K562 (cell line): ENCODE measurements around the gene LRRC51. TPM values are rescaled to one million over a fixed set of nuclear protein-coding genes. Genes with fewer than 3 reads are reported as not detected.

Source experiments
- ATF1 ChIP-seq, 2 experiments: fragments of 450-650 bp in 1 of 2; IDR thresholded peaks; 2 replicates each; pipeline ENCODE4 v1.6.1; 2016; ENCODE audit warnings: missing compliant biosample characterization in 1 of 2, missing genetic modification characterization in 1 of 2
- BRD9 ChIP-seq: fragments of 450-650 bp; IDR thresholded peaks from 2 replicates; pipeline ENCODE4 v1.6.1; 2018; ENCODE audit warnings: low read depth; ENCODE audit not compliant: partially characterized antibody
- CBFB ChIP-seq: sonication (generic); formaldehyde crosslinking; IDR thresholded peaks from 2 replicates; pipeline ENCODE4 v1.4.0; 2020; ENCODE audit warnings: mild to moderate bottlenecking, missing genetic modification reagents
- CEBPB ChIP-seq: fragments of 450-650 bp; IDR thresholded peaks from 2 replicates; pipeline ENCODE4 v1.6.1; 2016; ENCODE audit warnings: missing genetic modification characterization, missing compliant biosample characterization
- FOXM1 ChIP-seq, 2 experiments: fragments of 450-650 bp in 1 of 2; sonication (generic) in 1 of 2; formaldehyde crosslinking in 1 of 2; IDR thresholded peaks; 2 replicates each; pipeline versions ENCODE4 v1.6.1 to v1.9.0; 2017 to 2022; ENCODE audit warnings: low read depth in 2 of 2, mild to moderate bottlenecking in 2 of 2, missing genetic modification reagents in 1 of 2, moderate library complexity in 1 of 2
- GATAD2B ChIP-seq: fragments of 450-650 bp; IDR thresholded peaks from 2 replicates; pipeline ENCODE4 v1.6.1; 2017; ENCODE audit warnings: mild to moderate bottlenecking, borderline replicate concordance
- HDAC1 ChIP-seq, 2 experiments: fragments of 450-650 bp; IDR thresholded peaks; 2 replicates each; pipeline ENCODE4 v1.6.1; 2016 to 2017; ENCODE audit warnings: inconsistent platforms in 1 of 2, mild to moderate bottlenecking in 1 of 2, moderate library complexity in 1 of 2
- ILF3 ChIP-seq: fragments of 450-650 bp; IDR thresholded peaks from 2 replicates; pipeline ENCODE4 v1.6.1; 2018; ENCODE audit warnings: antibody characterized with exemption, mild to moderate bottlenecking, moderate library complexity, borderline replicate concordance
- IRF2 ChIP-seq: sonication (generic); formaldehyde crosslinking; IDR thresholded peaks from 2 replicates; pipeline ENCODE4 v1.8.1; 2022; ENCODE audit warnings: mild to moderate bottlenecking, missing genetic modification reagents
- JUND ChIP-seq, 2 experiments: IDR thresholded peaks; 2 replicates in 1 of 2; 3 replicates in 1 of 2; pipeline ENCODE4 v1.6.1; 2011; ENCODE audit warnings: borderline replicate concordance in 2 of 2, low read depth in 2 of 2, low read length in 2 of 2, improper control_type of control experiment in 1 of 2, missing biosample characterization in 1 of 2, missing genetic modification characterization in 1 of 2, missing genetic modification reagents in 1 of 2
- MBD2 ChIP-seq: sonication (generic); IDR thresholded peaks from 2 replicates; pipeline ENCODE4 v1.6.1; 2016; ENCODE audit warnings: low read depth, borderline replicate concordance
- NCOA2 ChIP-seq, 2 experiments: fragments of 450-650 bp; IDR thresholded peaks; 2 replicates each; pipeline ENCODE4 v1.6.1; 2018; ENCODE audit warnings: mild to moderate bottlenecking in 2 of 2, moderate library complexity in 1 of 2; ENCODE audit not compliant: partially characterized antibody in 2 of 2
- POLR2B ChIP-seq: fragments of 450-650 bp; IDR thresholded peaks from 2 replicates; pipeline ENCODE4 v1.6.1; 2018; ENCODE audit warnings: low read depth; ENCODE audit not compliant: partially characterized antibody
- RAD51 ChIP-seq: fragments of 450-650 bp; IDR thresholded peaks from 2 replicates; pipeline ENCODE4 v1.7.1; 2016; ENCODE audit warnings: low read depth, mild to moderate bottlenecking, borderline replicate concordance
- RB1 ChIP-seq: fragments of 450-650 bp; IDR thresholded peaks from 2 replicates; pipeline ENCODE4 v1.6.1; 2017; ENCODE audit warnings: low read depth, mild to moderate bottlenecking
- RNF2 ChIP-seq: sonication (generic); IDR thresholded peaks from 2 replicates; pipeline ENCODE4 v1.6.1; 2016
- TARDBP ChIP-seq: fragments of 450-650 bp; IDR thresholded peaks from 2 replicates; pipeline ENCODE4 v1.6.1; 2016
- TRIM24 ChIP-seq, 2 experiments: fragments of 450-650 bp; IDR thresholded peaks; 2 replicates each; pipeline ENCODE4 v1.6.1; 2016
- ZBTB7A ChIP-seq: IDR thresholded peaks from 2 replicates; pipeline ENCODE4 v1.6.1; 2011; ENCODE audit warnings: low read depth, mild to moderate bottlenecking, low read length, moderate library complexity, borderline replicate concordance; ENCODE audit not compliant: control insufficient read depth
- ZFP30 ChIP-seq: fragments of 250-450 bp; sonication (Bioruptor Pico); IDR thresholded peaks from 2 replicates; pipeline ENCODE4 v1.8.0; 2022; ENCODE audit warnings: moderate library complexity, mild to moderate bottlenecking, inconsistent platforms, borderline replicate concordance
- ZKSCAN3 ChIP-seq: fragments of 250-450 bp; sonication (Bioruptor Pico); IDR thresholded peaks from 2 replicates; pipeline ENCODE4 v1.4.0; 2020
- ZNF263 ChIP-seq: sonication (generic); formaldehyde crosslinking; IDR thresholded peaks from 2 replicates; pipeline ENCODE4 v1.8.0; 2022; ENCODE audit warnings: mild to moderate bottlenecking, missing genetic modification reagents, borderline replicate concordance
- ZNF398 ChIP-seq: fragments of 250-450 bp; sonication (Bioruptor Pico); IDR thresholded peaks from 2 replicates; pipeline ENCODE4 v1.8.0; 2021; ENCODE audit warnings: moderate library complexity, mild to moderate bottlenecking, inconsistent platforms
- ZNF561 ChIP-seq: fragments of 450-650 bp; formaldehyde crosslinking; conservative IDR thresholded peaks from 2 replicates; pipeline ENCODE4 v1.4.0; 2020; ENCODE audit warnings: mild to moderate bottlenecking, moderate library complexity
- ZNF699 ChIP-seq: fragments of 250-450 bp; sonication (Bioruptor Pico); IDR thresholded peaks from 2 replicates; pipeline ENCODE4 v1.8.0; 2021; ENCODE audit warnings: mild to moderate bottlenecking, moderate library complexity; ENCODE audit not compliant: insufficient replicate concordance
- ZNF717 ChIP-seq: fragments of 250-450 bp; sonication (Bioruptor Pico); IDR thresholded peaks from 2 replicates; pipeline ENCODE4 v1.5.0; 2021
- ZZZ3 ChIP-seq: fragments of 450-650 bp; IDR thresholded peaks from 2 replicates; pipeline ENCODE4 v1.6.1; 2016; ENCODE audit warnings: antibody characterized with exemption, mild to moderate bottlenecking, moderate library complexity
- polyA plus RNA-seq, 8 experiments: library from polyadenylated mRNA; depleted of rRNA in 4 of 8; stranded (reverse) in 5 of 8; unstranded in 3 of 8; fragments of >200 nt; fragmentation: Nextera tagmentation in 2 of 8; fragmentation: Illumina TruSeq in 1 of 8; extraction: Ambion mirVana in 2 of 8; extraction: Trizol in 1 of 8; gene quantifications; 2 replicates each; pipeline versions ENCODE4 v1.2.1 to v1.2.3, GENCODE V29; 2011 to 2014; ENCODE audit warnings: inconsistent platforms in 1 of 8, missing spikeins in 1 of 8
- total RNA-seq, 7 experiments: library from RNA; depleted of rRNA in 6 of 7; stranded (reverse); fragments of >200 nt in 6 of 7; fragmentation: Illumina TruSeq in 2 of 7; extraction: Trizol in 2 of 7; gene quantifications; 2 replicates each; pipeline versions ENCODE4 v1.2.1 to v1.2.3, GENCODE V29; 2011 to 2021; ENCODE audit warnings: low replicate concordance in 1 of 7

LRRC51 gene
- total and polyA plus RNA-seq, 9 of the 15 experiments (the other 6 are each of a cell fraction or from before 2014, with no cell fraction given), result 4.7 to 10.6 (median 5.6) TPM

GRCh38 chr11:72102946-72103753 lies 22.5 kb downstream of the LRRC51 start, which contains the start of gene LAMTOR1 (continued):
- TF ChIP-seq POLR2B, result peak; percentile 74
- 0 out of 2 replicates have a peak, but pooled peaks have one; percentile 49 for TF ChIP-seq RNF2
- no peak for TF ChIP-seq FOXM1 (IDR thresholded peaks at IDR 0.05; ENCODE audit: low read depth)
- peak; percentile 60; the same call in 1 of the 2 replicates for TF ChIP-seq FOXM1 (CRISPR knock-in tag; IDR thresholded peaks at IDR 0.05; ENCODE audit: low read depth)
- no peak for TF ChIP-seq ZNF699
- peak in 1 of 2 experiments; percentile 57; a peak in 1 of 4 replicates for TF ChIP-seq TRIM24 (IDR thresholded peaks at IDR 0.05)
- no peak for TF ChIP-seq IRF2 (CRISPR knock-in tag)
- no peak for TF ChIP-seq ZNF717 (CRISPR knock-in tag)
- no peak for TF ChIP-seq ZNF398 (CRISPR knock-in tag)
- TF ChIP-seq ZNF561 (CRISPR knock-in tag), result no peak
- TF ChIP-seq ZKSCAN3 (CRISPR knock-in tag), result no peak
- TF ChIP-seq RB1, result peak; percentile 39; the same call in 1 of the 2 replicates
- TF ChIP-seq ATF1 (CRISPR knock-in tag; IDR thresholded peaks at IDR 0.05), result no peak
- peak; percentile 85 for TF ChIP-seq ATF1 (tag; IDR thresholded peaks at IDR 0.05)
- peak; percentile 44; the same call in 1 of the 2 replicates for TF ChIP-seq MBD2
- no peak for TF ChIP-seq ILF3
- TF ChIP-seq RAD51, result peak; percentile 99
- TF ChIP-seq ZFP30, result no peak
- TF ChIP-seq TARDBP, result peak; percentile 43; the same call in 1 of the 2 replicates
- peak; percentile 6; the same call in 1 of the 2 replicates for TF ChIP-seq ZNF263 (CRISPR knock-in tag)
- TF ChIP-seq CBFB (CRISPR knock-in tag), result peak; percentile 80; the same call in 1 of the 2 replicates
- no peak; the same call in 1 of the 2 replicates for TF ChIP-seq ZZZ3
- TF ChIP-seq ZBTB7A, result peak; percentile 62; the same call in 1 of the 2 replicates
- no peak for TF ChIP-seq NCOA2 (IDR thresholded peaks at IDR 0.05; ENCODE audit: partially characterized antibody in 2 of 2)
- peak; percentile 11; the same call in 1 of the 2 replicates for TF ChIP-seq JUND (IDR thresholded peaks at IDR 0.05; ENCODE audit: borderline replicate concordance, low read depth, low read length)
- TF ChIP-seq JUND (tag; IDR thresholded peaks at IDR 0.05; ENCODE audit: borderline replicate concordance, low read depth, low read length), result peak; percentile 47; the same call in 2 of the 3 replicates
- no peak for TF ChIP-seq BRD9
- peak in 1 of 2 experiments; percentile 59; a peak in 1 of 4 replicates for TF ChIP-seq HDAC1 (IDR thresholded peaks at IDR 0.05)
- no peak; the same call in 1 of the 2 replicates for TF ChIP-seq GATAD2B
- TF ChIP-seq CEBPB (tag), result no peak
